GM12878 (cell line): ENCODE results near the gene LRRC8A. TPM values are rescaled to one million over a fixed set of nuclear protein-coding genes. Genes with fewer than 3 reads are reported as not detected.

ENCODE experiments used
- ATAC-seq: fragments of 200-7000 bp; cut with Tn5 transposase; 3 replicates; pipeline ENCODE4 v1.9.1; 2020; ENCODE audit warnings: mild to moderate bottlenecking, moderate library complexity
- BruUV-seq: library from RNA; stranded (reverse); fragments of 400-500 nt; replicated peaks from 2 replicates; lab custom pipeline; 2021; lab: Mats Ljungman, UMichigan
- CTCF ChIA-PET: fragments of 300-600 bp; sonication (Branson Sonifier 250); formaldehyde crosslinking; extraction: SDS; loops from one replicate; lab custom pipeline; 2021; ENCODE audit warnings: inconsistent platforms; lab: Yijun Ruan, JAX
- POLR2A ChIA-PET: fragments of 350-600 bp; formaldehyde crosslinking; extraction: SDS; loops from one replicate; lab custom pipeline; 2021; ENCODE audit warnings: inconsistent platforms; lab: Charles Lee
- RAD21 ChIA-PET: fragments of 300-600 bp; sonication (Branson Sonifier 250); formaldehyde crosslinking; loops from one replicate; lab custom pipeline; 2023; ENCODE audit warnings: antibody characterized with exemption; ENCODE audit not compliant: unreplicated experiment; lab: Charles Lee
- SMC1A ChIA-PET: fragments of 300-600 bp; sonication (Branson Sonifier 250); formaldehyde crosslinking; loops from one replicate; lab custom pipeline; 2023; ENCODE audit not compliant: unreplicated experiment, uncharacterized antibody; lab: Charles Lee
- DNase-seq: peaks from one replicate; pipeline ENCODE4 v3.0.0-alpha.2; 2011; ENCODE audit warnings: low read depth, low spot score
- FAIRE-seq: peaks from 3 replicates; lab custom pipeline; 2011; peaks lifted over from hg19 to GRCh38; lab: Jason Lieb, UNC
- H2AFZ ChIP-seq: 2 replicates; pipeline ENCODE4 v1.6.0; 2011; ENCODE audit warnings: low read depth, low read length, control low read depth; ENCODE audit not compliant: control insufficient read depth
- H3K27ac ChIP-seq: 2 replicates; pipeline ENCODE4 v1.5.1; 2011; ENCODE audit warnings: control low read depth; ENCODE audit not compliant: control insufficient read depth, insufficient read depth
- H3K27me3 ChIP-seq, 2 experiments: replicated peaks in 1 of 2; 2 replicates each; pipeline versions ENCODE4 v1.6.0 to v1.6.1; 2011; ENCODE audit warnings: low read length in 1 of 2; ENCODE audit not compliant: control insufficient read depth in 2 of 2, insufficient read depth in 2 of 2
- H3K36me3 ChIP-seq, 2 experiments: 2 replicates each; pipeline ENCODE4 v1.5.1; 2011; ENCODE audit warnings: low read length in 1 of 2; ENCODE audit not compliant: control insufficient read depth in 2 of 2, insufficient read depth in 2 of 2
- H3K4me1 ChIP-seq: 2 replicates; pipeline ENCODE4 v1.6.1; 2011; ENCODE audit warnings: mild to moderate bottlenecking, low read length, moderate library complexity, mixed read lengths; ENCODE audit not compliant: control insufficient read depth, insufficient read depth
- H3K4me2 ChIP-seq: 2 replicates; pipeline ENCODE4 v1.6.0; 2011; ENCODE audit warnings: control low read depth; ENCODE audit not compliant: control insufficient read depth, insufficient read depth
- H3K4me3 ChIP-seq: fragments of 200-600 bp; sonication (generic); 2 replicates; pipeline ENCODE4 v1.5.1; 2016
- H3K79me2 ChIP-seq: 2 replicates; pipeline ENCODE4 v1.6.0; 2011; ENCODE audit warnings: low read length; ENCODE audit not compliant: control insufficient read depth, insufficient read depth
- H3K9ac ChIP-seq: 2 replicates; pipeline ENCODE4 v1.8.0; 2011; ENCODE audit warnings: low read length, control low read depth, mixed read lengths; ENCODE audit not compliant: control insufficient read depth, insufficient read depth
- H3K9me3 ChIP-seq: replicated peaks from 3 replicates; pipeline ENCODE4 v1.5.1; 2011; ENCODE audit warnings: mild to moderate bottlenecking, low read length; ENCODE audit not compliant: control insufficient read depth, insufficient read depth
- H4K20me1 ChIP-seq: 2 replicates; pipeline ENCODE4 v1.6.0; 2011; ENCODE audit not compliant: control insufficient read depth, insufficient read depth
- CBX5 ChIP-seq: sonication (generic); IDR thresholded peaks from 2 replicates; pipeline ENCODE4 v1.6.1; 2016; ENCODE audit warnings: low read depth, moderate library complexity, mild to moderate bottlenecking, inconsistent platforms
- HDAC6 ChIP-seq: fragments of 200-600 bp; sonication (generic); IDR thresholded peaks from one replicate; pipeline ENCODE4 v1.8.0; 2017; ENCODE audit warnings: antibody characterized with exemption; ENCODE audit not compliant: unreplicated experiment
- IKZF2 ChIP-seq, 2 experiments: fragments of 450-650 bp; IDR thresholded peaks; 2 replicates each; pipeline ENCODE4 v1.6.1; 2017; ENCODE audit warnings: mild to moderate bottlenecking in 2 of 2, moderate library complexity in 2 of 2
- NFXL1 ChIP-seq: fragments of 450-650 bp; IDR thresholded peaks from 2 replicates; pipeline ENCODE4 v1.6.1; 2017; ENCODE audit warnings: antibody characterized with exemption, mild to moderate bottlenecking, borderline replicate concordance
- NRF1 ChIP-seq: conservative IDR thresholded peaks from 2 replicates; pipeline ENCODE4 v1.6.1; 2011; ENCODE audit warnings: mild to moderate bottlenecking, low read depth, low read length, improper control_type of control experiment
- RAD51 ChIP-seq: fragments of 450-650 bp; IDR thresholded peaks from 2 replicates; pipeline ENCODE4 v1.6.1; 2016; ENCODE audit warnings: moderate library complexity, mild to moderate bottlenecking, inconsistent platforms
- SIX5 ChIP-seq: IDR thresholded peaks from 2 replicates; pipeline ENCODE4 v1.6.1; 2011; ENCODE audit warnings: mild to moderate bottlenecking, low read depth, low read length, moderate library complexity; ENCODE audit not compliant: severe bottlenecking
- TCF12 ChIP-seq: IDR thresholded peaks from 2 replicates; pipeline ENCODE4 v1.6.1; 2011; ENCODE audit warnings: low read depth, mild to moderate bottlenecking, low read length
- ZBTB4 ChIP-seq: fragments of 450-650 bp; formaldehyde crosslinking; IDR thresholded peaks from 2 replicates; pipeline ENCODE4 v1.4.0; 2022; ENCODE audit warnings: mild to moderate bottlenecking, moderate library complexity
- ZBTB40 ChIP-seq: fragments of 450-650 bp; IDR thresholded peaks from 2 replicates; pipeline ENCODE4 v1.6.1; 2016; ENCODE audit warnings: mild to moderate bottlenecking, moderate library complexity, borderline replicate concordance
- ZNF592 ChIP-seq: fragments of 450-650 bp; IDR thresholded peaks from 2 replicates; pipeline ENCODE4 v1.6.1; 2017; ENCODE audit warnings: mild to moderate bottlenecking, moderate library complexity
- WGBS: methylation state at CpG from one replicate; pipeline ENCODE4 v1.1.6; 2016; ENCODE audit warnings: low lambda C conversion rate; ENCODE audit not compliant: insufficient replicate concordance, insufficient coverage; ENCODE audit errors: missing lambda C conversion rate; 5-methylcytosine and 5-hydroxymethylcytosine counted together
- in situ Hi-C: fragments of 300-500 bp; cut with MboI; formaldehyde crosslinking; loops from 9 replicates; pipeline ENCODE4 v1.14.3; 2018; ENCODE audit warnings: mixed read lengths
- intact Hi-C: fragments of 100-400 bp; cut with micrococcal nuclease; formaldehyde crosslinking; loops from one replicate; pipeline ENCODE4 v1.14.2; 2022; ENCODE audit not compliant: unreplicated experiment
- polyA plus RNA-seq, 11 experiments: library from polyadenylated mRNA; depleted of rRNA in 4 of 11; unstranded in 6 of 11; stranded (reverse) in 5 of 11; fragments of >200 nt; fragmentation: Nextera tagmentation in 4 of 11; fragmentation: Illumina TruSeq in 1 of 11; extraction: Ambion mirVana in 4 of 11; extraction: Trizol in 1 of 11; gene quantifications; 1 replicate in 1 of 11; 2 replicates in 10 of 11; pipeline versions ENCODE4 v1.2.1 to v1.2.3, GENCODE V29; 2011 to 2016; ENCODE audit warnings: inconsistent platforms in 2 of 11, missing spikeins in 2 of 11, low read depth in 1 of 11
- total RNA-seq, 4 experiments: library from RNA; depleted of rRNA in 3 of 4; stranded (reverse); fragments of >200 nt in 3 of 4; fragmentation: Illumina TruSeq in 1 of 4; extraction: Trizol in 1 of 4; gene quantifications; 2 replicates each; pipeline versions ENCODE4 v1.2.1 to v1.2.3, GENCODE V29; 2013 to 2021

Gene LRRC8A
- total and polyA plus RNA-seq, 10 of the 15 experiments (the other 5 are each of a cell fraction or from before 2014, with no cell fraction given), result 1.6 to 15.9 (median 9.7) TPM

GRCh38 chr9:128835246-128836210 is 46.4 kb upstream of the LRRC8A start:
- WGBS, result 88% methylated on average over 27 of the region's 28 CpGs
- POLR2A ChIA-PET, result no interaction called here
- TF ChIP-seq ZBTB4 (no peak), RAD51 (no peak), NFXL1 (no peak), SIX5 (no peak), NRF1 (no peak), HDAC6 (no peak), ZNF592 (no peak), IKZF2 (IDR thresholded peaks at IDR 0.05) (no peak), ZBTB40 (no peak), CBX5 (no peak), TCF12 (no peak)

More at GRCh38 chr9:128835246-128836210, 46.4 kb upstream of the LRRC8A start:
- RAD21 ChIA-PET, result no interaction called here
- no peak overlapping the region for H3K27ac ChIP-seq
- no peak overlapping the region for H3K4me2 ChIP-seq
- DNase-seq (no peak), FAIRE-seq (no peak), ATAC-seq (no peak)
- H3K4me3 ChIP-seq, result no peak overlapping the region
- H3K9ac ChIP-seq, result no peak overlapping the region
- intact Hi-C loops, result no loop called here
- peaks cover 0 to 2% of the 10 kb centered on the region in 2 experiments; a peak in 2 of 4 replicates for H3K36me3 ChIP-seq
- SMC1A ChIA-PET, result no interaction called here
- no peaks in the 10 kb centered on the region for H3K9me3 ChIP-seq
- H3K27me3 ChIP-seq, result no peaks in the 10 kb centered on the region
- no peaks in the 10 kb centered on the region for H3K4me1 ChIP-seq
- BruUV-seq, result no TSS peak
- no peak overlapping the region for H2AFZ ChIP-seq
- H3K79me2 ChIP-seq, result no peaks in the 10 kb centered on the region
- H4K20me1 ChIP-seq, result no peaks in the 10 kb centered on the region
- in situ Hi-C loops, result no loop called here
- CTCF ChIA-PET, result no interaction called here
